H1 (cell line): ENCODE results near the gene MAFG. TPM values are rescaled to one million over a fixed set of nuclear protein-coding genes. Genes with fewer than 3 reads are reported as not detected.

ENCODE experiments used
- POU5F1 ChIP-seq: IDR thresholded peaks from 2 replicates; pipeline ENCODE4 v1.6.1; 2011; ENCODE audit warnings: low read depth, mild to moderate bottlenecking, low read length, moderate library complexity
- SP1 ChIP-seq: IDR thresholded peaks from 2 replicates; pipeline ENCODE4 v1.6.1; 2011; ENCODE audit warnings: low read depth, low read length
- SP4 ChIP-seq: IDR thresholded peaks from 2 replicates; pipeline ENCODE4 v1.6.1; 2012; ENCODE audit warnings: low read length, inconsistent platforms
- polyA plus RNA-seq, 7 experiments: library from polyadenylated mRNA; depleted of rRNA in 3 of 7; stranded (reverse) in 5 of 7; unstranded in 2 of 7; fragments of >200 nt in 5 of 7; fragments of 200-250 nt in 2 of 7; gene quantifications; 1 replicate in 5 of 7; 2 replicates in 1 of 7; 4 replicates in 1 of 7; pipeline versions ENCODE4 v1.2.1 to v1.2.3, GENCODE V29; 2011 to 2013; ENCODE audit warnings: missing spikeins in 2 of 7, mixed read lengths in 2 of 7
- total RNA-seq: library from RNA; stranded (reverse); fragmentation: NEBNext Ultra II Directional; extraction: Animal tissue kit (Norgen Biotek cat#: 25700); gene quantifications from 2 replicates; pipeline ENCODE4 v1.2.1, GENCODE V29; 2021
- TF ChIP-seq, protein P1 (sequence below): fragments of 300-600 bp; sonication (generic); IDR thresholded peaks from 2 replicates; pipeline ENCODE4 v1.7.1; 2012; ENCODE audit warnings: low read length, moderate library complexity, mild to moderate bottlenecking, inconsistent platforms; ENCODE audit not compliant: insufficient replicate concordance
- TF ChIP-seq, protein P2 (sequence below): IDR thresholded peaks from 2 replicates; pipeline ENCODE4 v1.6.1; 2012; ENCODE audit warnings: low read length, inconsistent platforms

MAFG gene
- total and polyA plus RNA-seq, 2 of the 8 experiments (the other 6 are each of a cell fraction or from before 2014, with no cell fraction given) = 25.5 to 26.9 TPM

DNA sequence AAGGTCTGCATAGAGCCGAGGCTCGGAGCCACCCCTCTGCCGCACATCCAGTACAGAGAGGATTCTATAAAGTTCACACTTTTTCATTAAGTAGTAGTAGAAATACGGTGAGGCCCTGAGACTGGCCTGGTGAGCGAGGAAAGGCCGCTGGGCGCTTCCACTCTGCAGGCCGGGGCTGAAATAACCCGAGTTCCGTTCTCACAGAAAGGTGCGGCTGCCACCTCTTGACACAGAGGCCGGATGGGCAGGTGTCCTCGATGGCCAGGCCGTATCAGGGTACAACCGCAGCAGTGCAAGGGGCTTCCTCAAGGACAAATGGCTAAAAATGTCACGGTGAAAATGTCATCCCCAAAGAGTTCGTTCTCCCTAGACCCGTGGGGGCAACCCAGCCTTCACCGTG is 15.6 kb downstream of the MAFG start (continued):
- TF ChIP-seq, protein P1, sequence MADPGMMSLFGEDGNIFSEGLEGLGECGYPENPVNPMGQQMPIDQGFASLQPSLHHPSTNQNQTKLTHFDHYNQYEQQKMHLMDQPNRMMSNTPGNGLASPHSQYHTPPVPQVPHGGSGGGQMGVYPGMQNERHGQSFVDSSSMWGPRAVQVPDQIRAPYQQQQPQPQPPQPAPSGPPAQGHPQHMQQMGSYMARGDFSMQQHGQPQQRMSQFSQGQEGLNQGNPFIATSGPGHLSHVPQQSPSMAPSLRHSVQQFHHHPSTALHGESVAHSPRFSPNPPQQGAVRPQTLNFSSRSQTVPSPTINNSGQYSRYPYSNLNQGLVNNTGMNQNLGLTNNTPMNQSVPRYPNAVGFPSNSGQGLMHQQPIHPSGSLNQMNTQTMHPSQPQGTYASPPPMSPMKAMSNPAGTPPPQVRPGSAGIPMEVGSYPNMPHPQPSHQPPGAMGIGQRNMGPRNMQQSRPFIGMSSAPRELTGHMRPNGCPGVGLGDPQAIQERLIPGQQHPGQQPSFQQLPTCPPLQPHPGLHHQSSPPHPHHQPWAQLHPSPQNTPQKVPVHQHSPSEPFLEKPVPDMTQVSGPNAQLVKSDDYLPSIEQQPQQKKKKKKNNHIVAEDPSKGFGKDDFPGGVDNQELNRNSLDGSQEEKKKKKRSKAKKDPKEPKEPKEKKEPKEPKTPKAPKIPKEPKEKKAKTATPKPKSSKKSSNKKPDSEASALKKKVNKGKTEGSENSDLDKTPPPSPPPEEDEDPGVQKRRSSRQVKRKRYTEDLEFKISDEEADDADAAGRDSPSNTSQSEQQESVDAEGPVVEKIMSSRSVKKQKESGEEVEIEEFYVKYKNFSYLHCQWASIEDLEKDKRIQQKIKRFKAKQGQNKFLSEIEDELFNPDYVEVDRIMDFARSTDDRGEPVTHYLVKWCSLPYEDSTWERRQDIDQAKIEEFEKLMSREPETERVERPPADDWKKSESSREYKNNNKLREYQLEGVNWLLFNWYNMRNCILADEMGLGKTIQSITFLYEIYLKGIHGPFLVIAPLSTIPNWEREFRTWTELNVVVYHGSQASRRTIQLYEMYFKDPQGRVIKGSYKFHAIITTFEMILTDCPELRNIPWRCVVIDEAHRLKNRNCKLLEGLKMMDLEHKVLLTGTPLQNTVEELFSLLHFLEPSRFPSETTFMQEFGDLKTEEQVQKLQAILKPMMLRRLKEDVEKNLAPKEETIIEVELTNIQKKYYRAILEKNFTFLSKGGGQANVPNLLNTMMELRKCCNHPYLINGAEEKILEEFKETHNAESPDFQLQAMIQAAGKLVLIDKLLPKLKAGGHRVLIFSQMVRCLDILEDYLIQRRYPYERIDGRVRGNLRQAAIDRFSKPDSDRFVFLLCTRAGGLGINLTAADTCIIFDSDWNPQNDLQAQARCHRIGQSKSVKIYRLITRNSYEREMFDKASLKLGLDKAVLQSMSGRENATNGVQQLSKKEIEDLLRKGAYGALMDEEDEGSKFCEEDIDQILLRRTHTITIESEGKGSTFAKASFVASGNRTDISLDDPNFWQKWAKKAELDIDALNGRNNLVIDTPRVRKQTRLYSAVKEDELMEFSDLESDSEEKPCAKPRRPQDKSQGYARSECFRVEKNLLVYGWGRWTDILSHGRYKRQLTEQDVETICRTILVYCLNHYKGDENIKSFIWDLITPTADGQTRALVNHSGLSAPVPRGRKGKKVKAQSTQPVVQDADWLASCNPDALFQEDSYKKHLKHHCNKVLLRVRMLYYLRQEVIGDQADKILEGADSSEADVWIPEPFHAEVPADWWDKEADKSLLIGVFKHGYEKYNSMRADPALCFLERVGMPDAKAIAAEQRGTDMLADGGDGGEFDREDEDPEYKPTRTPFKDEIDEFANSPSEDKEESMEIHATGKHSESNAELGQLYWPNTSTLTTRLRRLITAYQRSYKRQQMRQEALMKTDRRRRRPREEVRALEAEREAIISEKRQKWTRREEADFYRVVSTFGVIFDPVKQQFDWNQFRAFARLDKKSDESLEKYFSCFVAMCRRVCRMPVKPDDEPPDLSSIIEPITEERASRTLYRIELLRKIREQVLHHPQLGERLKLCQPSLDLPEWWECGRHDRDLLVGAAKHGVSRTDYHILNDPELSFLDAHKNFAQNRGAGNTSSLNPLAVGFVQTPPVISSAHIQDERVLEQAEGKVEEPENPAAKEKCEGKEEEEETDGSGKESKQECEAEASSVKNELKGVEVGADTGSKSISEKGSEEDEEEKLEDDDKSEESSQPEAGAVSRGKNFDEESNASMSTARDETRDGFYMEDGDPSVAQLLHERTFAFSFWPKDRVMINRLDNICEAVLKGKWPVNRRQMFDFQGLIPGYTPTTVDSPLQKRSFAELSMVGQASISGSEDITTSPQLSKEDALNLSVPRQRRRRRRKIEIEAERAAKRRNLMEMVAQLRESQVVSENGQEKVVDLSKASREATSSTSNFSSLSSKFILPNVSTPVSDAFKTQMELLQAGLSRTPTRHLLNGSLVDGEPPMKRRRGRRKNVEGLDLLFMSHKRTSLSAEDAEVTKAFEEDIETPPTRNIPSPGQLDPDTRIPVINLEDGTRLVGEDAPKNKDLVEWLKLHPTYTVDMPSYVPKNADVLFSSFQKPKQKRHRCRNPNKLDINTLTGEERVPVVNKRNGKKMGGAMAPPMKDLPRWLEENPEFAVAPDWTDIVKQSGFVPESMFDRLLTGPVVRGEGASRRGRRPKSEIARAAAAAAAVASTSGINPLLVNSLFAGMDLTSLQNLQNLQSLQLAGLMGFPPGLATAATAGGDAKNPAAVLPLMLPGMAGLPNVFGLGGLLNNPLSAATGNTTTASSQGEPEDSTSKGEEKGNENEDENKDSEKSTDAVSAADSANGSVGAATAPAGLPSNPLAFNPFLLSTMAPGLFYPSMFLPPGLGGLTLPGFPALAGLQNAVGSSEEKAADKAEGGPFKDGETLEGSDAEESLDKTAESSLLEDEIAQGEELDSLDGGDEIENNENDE = no peak
- no peak for TF ChIP-seq POU5F1
- TF ChIP-seq SP4 = no peak
- no peak for TF ChIP-seq SP1
- TF ChIP-seq, protein P2, sequence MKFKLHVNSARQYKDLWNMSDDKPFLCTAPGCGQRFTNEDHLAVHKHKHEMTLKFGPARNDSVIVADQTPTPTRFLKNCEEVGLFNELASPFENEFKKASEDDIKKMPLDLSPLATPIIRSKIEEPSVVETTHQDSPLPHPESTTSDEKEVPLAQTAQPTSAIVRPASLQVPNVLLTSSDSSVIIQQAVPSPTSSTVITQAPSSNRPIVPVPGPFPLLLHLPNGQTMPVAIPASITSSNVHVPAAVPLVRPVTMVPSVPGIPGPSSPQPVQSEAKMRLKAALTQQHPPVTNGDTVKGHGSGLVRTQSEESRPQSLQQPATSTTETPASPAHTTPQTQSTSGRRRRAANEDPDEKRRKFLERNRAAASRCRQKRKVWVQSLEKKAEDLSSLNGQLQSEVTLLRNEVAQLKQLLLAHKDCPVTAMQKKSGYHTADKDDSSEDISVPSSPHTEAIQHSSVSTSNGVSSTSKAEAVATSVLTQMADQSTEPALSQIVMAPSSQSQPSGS = no peak
